Subcutaneous adipose tissue (tissue), 4 donors: ENCODE results near the gene PCP2. TPM values are rescaled to one million over a fixed set of nuclear protein-coding genes. Genes with fewer than 3 reads are reported as not detected.

Experiments used
- CTCF ChIP-seq: fragments of 450-650 bp; IDR thresholded peaks from one replicate; pipeline ENCODE4 v1.5.1; 2016; ENCODE audit warnings: low read depth, mild to moderate bottlenecking, control low read depth, antibody characterized with exemption, moderate library complexity
- total RNA-seq, 4 donors: library from RNA; depleted of rRNA; stranded (reverse); fragments of >200 nt; gene quantifications; one replicate each; pipeline ENCODE4 v1.1.0, GENCODE V29; 2016

PCP2 gene
- total RNA-seq, 4 donors from 2014 or later, result not detected

GRCh38 chr19:7636317-7636690, 2.8 kb upstream of the PCP2 start:
- no peak for TF ChIP-seq CTCF

GRCh38 chr19:7635670-7636069, 2.2 kb upstream of the PCP2 start:
- no peak for TF ChIP-seq CTCF

GRCh38 chr19:7632340-7633203, 947 bp downstream of the PCP2 start:
- TF ChIP-seq CTCF, result no peak

GRCh38 chr19:7631577-7631976, 1.9 kb downstream of the PCP2 start:
- TF ChIP-seq CTCF, result no peak

- TF ChIP-seq CTCF, result no peak
Measured at GRCh38 chr19:7629347-7630054, 4.0 kb downstream of the PCP2 start, which contains the start of the genes PET100 and XAB2. Gene PET100, plus strand, starts transcription at chr19:7629793. Its CDS starts 41 bp downstream, at chr19:7629834. Gene XAB2, minus strand, starts transcription at chr19:7629545. Its CDS starts 18 bp downstream, at chr19:7629527.

- no peak for TF ChIP-seq CTCF
Measured at GRCh38 chr19:7628589-7629311, 4.8 kb downstream of the PCP2 start.

GRCh38 chr19:7627166-7627565, 6.4 kb downstream of the PCP2 start:
- no peak for TF ChIP-seq CTCF
